ENCODE results near the gene MSS51.

GRCh38 chr10:73408978-73409521, 24.3 kb downstream of the MSS51 start:
- TF ChIP-seq CTCF (conservative IDR thresholded peaks at IDR 0.05; ENCODE audit: low read length) (no peak), EZH2phosphoT487 (IDR thresholded peaks at IDR 0.05; ENCODE audit: borderline replicate concordance) (no peak)

Data from Loucy (cell line).